Measurements from ENCODE around the gene PHLDA2. TPM values are rescaled to one million over a fixed set of nuclear protein-coding genes. Genes with fewer than 3 reads are reported as not detected.

Gene PHLDA2
- total RNA-seq, 3 donors from 2014 or later: 8.9 to 25.6 (median 23.9) TPM

DNA sequence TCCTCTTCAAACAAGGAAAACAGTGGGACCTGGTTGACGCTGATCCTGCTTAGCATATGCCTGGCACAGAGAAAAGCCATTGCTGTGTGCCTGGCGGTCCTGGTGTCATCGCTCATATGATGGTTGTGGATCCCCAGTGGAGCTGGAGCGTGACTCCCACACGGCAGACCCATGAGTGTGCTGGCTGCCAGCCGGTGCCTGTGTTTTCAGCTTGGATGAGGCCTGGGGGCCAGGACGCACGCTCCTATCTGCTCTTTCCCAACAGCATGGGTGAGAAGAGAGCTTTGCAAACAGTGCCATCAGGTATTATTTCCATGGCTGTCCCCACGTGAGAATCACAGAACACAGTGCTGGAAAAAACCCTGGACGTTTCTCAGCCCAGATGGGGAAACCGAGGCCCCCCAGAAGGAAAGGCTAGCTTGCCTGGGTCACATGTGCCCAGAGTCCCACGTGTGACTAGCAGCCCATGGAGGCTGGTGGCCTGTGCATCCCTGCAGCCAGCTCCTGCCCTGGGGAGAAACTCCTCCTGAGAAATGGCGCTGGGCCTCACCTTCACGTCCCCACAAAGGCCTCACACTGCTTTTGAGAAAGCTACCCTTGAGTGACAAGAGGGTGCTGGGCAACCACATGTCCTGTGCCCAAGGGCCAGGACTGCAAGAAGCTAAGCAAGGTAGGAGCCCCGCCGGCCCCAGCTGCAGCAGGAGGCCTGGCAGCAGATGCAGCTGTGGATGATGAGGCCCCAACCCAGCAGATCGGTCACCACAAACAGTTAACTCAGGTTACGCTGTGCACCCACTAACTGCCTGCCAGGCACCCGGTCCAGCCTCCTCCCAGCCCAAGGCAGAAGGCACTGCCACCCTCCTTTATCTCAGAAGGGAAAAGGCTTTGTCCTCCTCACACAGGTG lies 47.9 kb downstream of the PHLDA2 start:
- DNase-seq (peak in 1 of 3 donors; percentile 20), ATAC-seq (no peak)
- H3K9me3 ChIP-seq: no peaks in the 10 kb centered on the region
- no peak overlapping the region for H3K4me3 ChIP-seq
- TF ChIP-seq CTCF (IDR thresholded peaks at IDR 0.05): no peak
- peaks cover 2% of the 10 kb centered on the region for H3K4me1 ChIP-seq (ENCODE audit: low read depth)
- H3K36me3 ChIP-seq (ENCODE audit: low read depth): no peaks in the 10 kb centered on the region
- intact Hi-C loops (cut with DNase I, micrococcal nuclease): loop anchor here in 1 of 2 donors (10.0 kb wide), 1 partner anchor 187 kb away; the partner anchor contains the start of gene KCNQ1OT1

DNA sequence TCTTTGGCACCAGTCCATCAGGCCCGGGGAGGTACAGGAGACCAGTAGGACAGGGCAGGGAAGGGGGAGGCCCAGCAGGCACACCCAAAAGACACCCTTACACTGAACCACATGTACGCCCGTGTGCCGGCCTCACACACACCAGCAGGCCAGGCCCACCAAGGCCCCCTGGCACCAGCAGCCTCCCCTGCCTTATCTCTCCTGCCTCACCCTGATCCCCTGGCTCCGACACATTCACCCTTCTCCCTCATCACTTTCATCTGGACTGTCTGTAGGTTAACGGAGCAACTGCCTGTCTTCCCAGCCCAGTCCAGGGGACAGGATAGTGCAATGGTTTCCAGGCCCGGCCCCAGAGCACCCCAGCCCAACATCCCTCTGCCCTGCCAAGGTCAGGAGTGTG lies 48.6 kb downstream of the PHLDA2 start:
- Histone ChIP-seq H3K4me3 (no peak overlapping the region), H3K9me3 (no peaks in the 10 kb centered on the region), H3K4me1 (ENCODE audit: low read depth) (no peaks in the 10 kb centered on the region), H3K36me3 (ENCODE audit: low read depth) (no peaks in the 10 kb centered on the region)
- intact Hi-C loops (cut with DNase I, micrococcal nuclease): loop anchor here in 1 of 2 donors (10.0 kb wide), 1 partner anchor 186 kb away; the partner anchor contains the start of gene KCNQ1OT1
- no peak for TF ChIP-seq CTCF (IDR thresholded peaks at IDR 0.05)
- DNase-seq (peak in 1 of 3 donors; percentile 21), ATAC-seq (no peak)

- no peak overlapping the region for H3K4me3 ChIP-seq
- no peak for TF ChIP-seq CTCF (IDR thresholded peaks at IDR 0.05)
- DNase-seq (no peak), ATAC-seq (no peak)
- intact Hi-C loops (cut with DNase I, micrococcal nuclease): no loop called here
- no peaks in the 10 kb centered on the region for H3K36me3 ChIP-seq (ENCODE audit: low read depth)
- no peaks in the 10 kb centered on the region for H3K9me3 ChIP-seq
- no peaks in the 10 kb centered on the region for H3K4me1 ChIP-seq (ENCODE audit: low read depth)
Observed at GRCh38 chr11:2878782-2879181, 50.4 kb downstream of the PHLDA2 start.

Other genes with a start within 250 kb of the PHLDA2 start
- 1 to 10 TPM; 1.5 to 1.7 (median 1.7) TPM for gene KCNQ1OT1, start 229.4 kb downstream of the PHLDA2 start, total RNA-seq
- gene CDKN1C, start 43.6 kb downstream of the PHLDA2 start, total RNA-seq: 10 to 100 TPM in 2 of 3 donors, 1 to 10 TPM in 1; 3.0 to 40.3 (median 10.2) TPM
- 100 to 1,000 TPM in 1 of 3 donors, 10 to 100 TPM in 2; 94.0 to 116 (median 99.8) TPM for gene NAP1L4, start 62.9 kb upstream of the PHLDA2 start, total RNA-seq
- gene CARS1, start 128.0 kb upstream of the PHLDA2 start, total RNA-seq: 10 to 100 TPM; 40.9 to 61.0 (median 43.3) TPM
- 10 to 100 TPM; 43.6 to 64.1 (median 52.4) TPM for gene OSBPL5, start 235.9 kb upstream of the PHLDA2 start, total RNA-seq